Measurements from ENCODE around the gene ZNF350. TPM values are rescaled to one million over a fixed set of nuclear protein-coding genes. Genes with fewer than 3 reads are reported as not detected.

The ZNF350 gene
- total and polyA plus RNA-seq, 2 of the 13 experiments (the other 11 are each of a cell fraction or from before 2014, with no cell fraction given): 3.7 to 6.9 TPM

GRCh38 chr19:51926784-51927741 is 59.6 kb downstream of the ZNF350 start, which contains the start of gene ZNF613 (continued):
- TF ChIP-seq ZNF318 (CRISPR knock-in tag; IDR thresholded peaks at IDR 0.05): no peak
- peak; percentile 58 for TF ChIP-seq ZNF687 (CRISPR knock-in tag; IDR thresholded peaks at IDR 0.05)
- TF ChIP-seq ZNF367 (CRISPR knock-in tag; IDR thresholded peaks at IDR 0.05; ENCODE audit: borderline replicate concordance): no peak
- peak; percentile 90 for TF ChIP-seq ZNF143 (CRISPR knock-in tag; IDR thresholded peaks at IDR 0.05)
- TF ChIP-seq KLF9 (CRISPR knock-in tag; IDR thresholded peaks at IDR 0.05; ENCODE audit: low read depth): no peak
- TF ChIP-seq ZNF383 (CRISPR knock-in tag; IDR thresholded peaks at IDR 0.05; ENCODE audit: borderline replicate concordance): no peak
- TF ChIP-seq JARID2 (CRISPR knock-in tag; IDR thresholded peaks at IDR 0.05; ENCODE audit: insufficient replicate concordance): no peak
- TF ChIP-seq BCL3 (CRISPR knock-in tag; IDR thresholded peaks at IDR 0.05): peak; percentile 16; the same call in 1 of the 2 replicates
- no peak for TF ChIP-seq FOXP1 (IDR thresholded peaks at IDR 0.05)
- no peak for TF ChIP-seq FOXP1 (CRISPR knock-in tag; IDR thresholded peaks at IDR 0.05)
- no peak for TF ChIP-seq ZMAT5 (CRISPR knock-in tag; IDR thresholded peaks at IDR 0.05; ENCODE audit: borderline replicate concordance, low read depth)
- peak; percentile 33; the same call in 1 of the 2 replicates for TF ChIP-seq RAD21 (CRISPR knock-in tag; IDR thresholded peaks at IDR 0.05)
- no peak for TF ChIP-seq MTF2 (CRISPR knock-in tag; IDR thresholded peaks at IDR 0.05; ENCODE audit: borderline replicate concordance)
- TF ChIP-seq ZNF441 (CRISPR knock-in tag; IDR thresholded peaks at IDR 0.05; ENCODE audit: borderline replicate concordance): peak; percentile 58; the same call in 1 of the 2 replicates
- 0 out of 2 replicates have a peak, but pooled peaks have one; percentile 48 for TF ChIP-seq SIN3B (IDR thresholded peaks at IDR 0.05; ENCODE audit: low read length)

Data from HepG2 (cell line).